Measurements from ENCODE around the gene WDR76. TPM values are rescaled to one million over a fixed set of nuclear protein-coding genes. Genes with fewer than 3 reads are reported as not detected.
"Not testable (repeated sequence)": the region's sequence is repeated elsewhere in the genome, so short reads cannot be mapped to it uniquely, and the experiment has no call there.

The WDR76 gene
- total RNA-seq, 1 donor from 2014 or later, result 4.5 TPM

DNA sequence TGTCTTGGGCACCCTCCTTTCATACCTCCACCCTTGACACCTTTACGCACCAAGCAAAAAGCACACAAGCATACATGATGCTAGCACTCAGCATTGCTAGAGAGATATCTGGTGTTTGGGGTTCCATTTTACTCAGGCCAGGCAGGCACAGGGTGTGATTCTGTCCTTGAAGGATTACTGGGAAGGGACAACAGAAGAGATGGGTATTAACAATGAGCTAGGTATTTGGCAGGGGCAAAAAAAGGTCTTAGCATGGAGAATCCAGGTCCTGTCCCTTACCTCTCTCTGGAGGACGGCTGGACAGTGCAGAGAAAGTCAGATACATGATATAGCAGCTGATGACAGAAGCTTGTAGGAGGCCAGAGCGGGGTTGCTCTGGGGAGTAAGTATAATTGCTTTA lies 30.2 kb upstream of the WDR76 start:
- Histone ChIP-seq H3K36me3 (ENCODE audit: control insufficient read depth, insufficient read depth, low read length) (peaks cover 11% of the 10 kb centered on the region), H3K27me3 (ENCODE audit: control insufficient read depth, insufficient read depth, low read length) (no peaks in the 10 kb centered on the region), H3K4me3 (ENCODE audit: low read depth, low read length) (no peak overlapping the region)
- TF ChIP-seq, protein P1, sequence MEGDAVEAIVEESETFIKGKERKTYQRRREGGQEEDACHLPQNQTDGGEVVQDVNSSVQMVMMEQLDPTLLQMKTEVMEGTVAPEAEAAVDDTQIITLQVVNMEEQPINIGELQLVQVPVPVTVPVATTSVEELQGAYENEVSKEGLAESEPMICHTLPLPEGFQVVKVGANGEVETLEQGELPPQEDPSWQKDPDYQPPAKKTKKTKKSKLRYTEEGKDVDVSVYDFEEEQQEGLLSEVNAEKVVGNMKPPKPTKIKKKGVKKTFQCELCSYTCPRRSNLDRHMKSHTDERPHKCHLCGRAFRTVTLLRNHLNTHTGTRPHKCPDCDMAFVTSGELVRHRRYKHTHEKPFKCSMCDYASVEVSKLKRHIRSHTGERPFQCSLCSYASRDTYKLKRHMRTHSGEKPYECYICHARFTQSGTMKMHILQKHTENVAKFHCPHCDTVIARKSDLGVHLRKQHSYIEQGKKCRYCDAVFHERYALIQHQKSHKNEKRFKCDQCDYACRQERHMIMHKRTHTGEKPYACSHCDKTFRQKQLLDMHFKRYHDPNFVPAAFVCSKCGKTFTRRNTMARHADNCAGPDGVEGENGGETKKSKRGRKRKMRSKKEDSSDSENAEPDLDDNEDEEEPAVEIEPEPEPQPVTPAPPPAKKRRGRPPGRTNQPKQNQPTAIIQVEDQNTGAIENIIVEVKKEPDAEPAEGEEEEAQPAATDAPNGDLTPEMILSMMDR (IDR thresholded peaks at IDR 0.05; ENCODE audit: insufficient read depth, low read length, poor library complexity, severe bottlenecking), result no peak
- no peak for DNase-seq (ENCODE audit: low read depth)

DNA sequence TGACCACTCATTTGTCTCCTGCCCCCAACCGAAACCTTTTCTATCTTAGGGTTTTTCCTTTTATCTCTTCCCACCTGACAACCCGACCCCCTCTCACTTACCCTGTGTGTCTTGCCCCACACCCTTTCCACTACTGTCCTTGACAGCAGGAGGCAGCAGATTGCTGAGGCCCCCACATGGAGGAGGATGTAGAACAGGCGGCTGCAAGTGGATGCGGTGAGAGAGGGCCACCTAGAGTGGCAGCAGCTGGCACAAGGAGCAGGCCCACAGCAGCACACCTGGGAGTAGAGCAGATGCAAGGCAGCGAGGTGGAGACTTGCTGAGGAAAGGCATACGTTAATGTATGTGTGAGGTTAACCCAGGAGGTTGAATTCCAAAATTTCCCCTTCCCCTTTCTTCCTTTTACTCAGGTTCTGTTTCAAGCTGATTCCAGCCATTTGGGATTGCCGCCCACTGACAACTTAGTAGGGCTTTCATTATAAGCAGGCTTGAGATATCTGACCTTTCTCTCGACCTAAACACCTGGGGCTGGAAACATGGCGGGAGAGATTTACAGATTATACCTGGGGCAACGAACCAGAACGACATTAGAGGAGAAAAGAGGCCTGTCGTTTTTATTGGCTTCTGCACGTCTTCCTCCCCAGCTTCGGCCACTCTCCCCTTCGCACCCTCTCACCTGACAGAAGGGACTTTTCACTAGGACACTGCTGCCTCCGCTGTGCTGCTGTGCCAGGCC lies 27.4 kb upstream of the WDR76 start:
- DNase-seq (ENCODE audit: low read depth), result no peak
- Histone ChIP-seq H3K36me3 (ENCODE audit: control insufficient read depth, insufficient read depth, low read length) (peaks cover 11% of the 10 kb centered on the region), H3K27me3 (ENCODE audit: control insufficient read depth, insufficient read depth, low read length) (no peaks in the 10 kb centered on the region), H3K4me3 (ENCODE audit: low read depth, low read length) (no peak overlapping the region)
- TF ChIP-seq, protein P1 (IDR thresholded peaks at IDR 0.05; ENCODE audit: insufficient read depth, low read length, poor library complexity, severe bottlenecking), result no peak

DNA sequence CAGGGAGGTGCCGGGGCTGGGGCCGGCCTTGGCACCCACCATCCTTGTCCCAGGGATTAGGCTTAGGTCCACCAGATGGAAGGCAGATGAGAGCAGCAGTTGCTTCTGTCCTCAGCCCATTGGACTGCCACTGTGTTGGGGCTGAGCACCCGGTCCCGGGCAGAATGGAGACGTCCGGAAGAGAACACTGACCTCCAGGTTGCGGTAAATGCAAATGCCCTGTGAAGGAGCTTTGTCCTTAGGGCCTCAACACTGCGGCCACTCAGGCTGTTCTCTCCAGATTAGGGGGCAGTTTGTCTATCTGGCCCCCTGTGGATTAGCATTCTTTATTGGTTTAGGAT lies 26.9 kb upstream of the WDR76 start, which contains the start of gene SERINC4:
TSS of gene SERINC4 (minus strand) at position 276 of the 341 bp plus-strand sequence. CDS start at position 42, 234 bp downstream.
- TF ChIP-seq, protein P1 (IDR thresholded peaks at IDR 0.05; ENCODE audit: insufficient read depth, low read length, poor library complexity, severe bottlenecking), result no peak
- no peak for DNase-seq (ENCODE audit: low read depth)
- peaks cover 11% of the 10 kb centered on the region for H3K36me3 ChIP-seq (ENCODE audit: control insufficient read depth, insufficient read depth, low read length)
- H3K27me3 ChIP-seq (ENCODE audit: control insufficient read depth, insufficient read depth, low read length), result no peaks in the 10 kb centered on the region
- peak within 1 kb of the TSS; percentile 98 for H3K4me3 ChIP-seq (ENCODE audit: low read depth, low read length)

DNA sequence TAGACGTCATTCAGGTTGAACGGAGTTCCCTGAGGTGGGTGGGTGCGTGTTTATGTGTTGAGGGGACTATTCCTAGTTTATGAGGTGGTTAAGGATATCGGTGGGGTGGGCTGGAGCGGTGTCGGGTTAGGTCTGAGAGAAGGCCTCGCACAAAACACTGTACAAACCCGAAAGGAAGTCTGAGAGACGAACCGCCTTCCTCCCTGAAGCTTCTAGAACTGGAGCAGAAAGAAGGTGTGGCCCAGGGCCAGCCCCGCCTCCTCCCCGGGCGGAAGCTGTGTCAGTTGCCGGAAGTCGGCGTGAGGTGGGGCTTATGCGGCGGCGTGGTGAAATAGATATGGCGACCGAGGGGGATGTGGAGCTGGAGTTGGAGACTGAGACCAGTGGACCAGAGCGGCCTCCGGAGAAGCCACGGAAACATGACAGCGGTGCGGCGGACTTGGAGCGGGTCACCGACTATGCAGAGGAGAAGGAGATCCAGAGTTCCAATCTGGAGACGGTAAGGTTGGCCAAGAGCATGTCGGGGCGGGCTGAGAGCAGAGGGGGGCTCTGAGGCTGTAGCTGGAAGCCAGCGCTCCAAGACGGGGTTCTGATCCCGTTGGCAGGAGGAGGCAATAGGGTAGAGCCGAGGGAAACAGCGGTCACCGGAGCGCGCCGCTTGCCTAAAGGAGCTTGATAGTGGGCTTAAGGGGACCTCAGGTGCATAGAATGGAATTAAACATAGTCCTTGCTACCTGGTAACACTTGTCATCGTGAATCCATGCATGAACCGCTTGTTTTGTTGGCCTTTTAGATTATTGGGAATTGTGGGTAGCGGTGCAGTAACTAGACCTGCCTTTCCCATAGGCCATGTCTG lies 26.3 kb upstream of the WDR76 start, which contains the start of gene HYPK:
TSS of gene HYPK (plus strand) at position 314 of the 856 bp plus-strand sequence. CDS start at position 338, 24 bp downstream.
- Histone ChIP-seq H3K36me3 (ENCODE audit: control insufficient read depth, insufficient read depth, low read length) (peaks cover 5% of the 10 kb centered on the region), H3K27me3 (ENCODE audit: control insufficient read depth, insufficient read depth, low read length) (no peaks in the 10 kb centered on the region), H3K4me3 (ENCODE audit: low read depth, low read length) (peak within 1 kb of the TSS; percentile 98)
- no peak for DNase-seq (ENCODE audit: low read depth)
- TF ChIP-seq, protein P1 (IDR thresholded peaks at IDR 0.05; ENCODE audit: insufficient read depth, low read length, poor library complexity, severe bottlenecking), result no peak

DNA sequence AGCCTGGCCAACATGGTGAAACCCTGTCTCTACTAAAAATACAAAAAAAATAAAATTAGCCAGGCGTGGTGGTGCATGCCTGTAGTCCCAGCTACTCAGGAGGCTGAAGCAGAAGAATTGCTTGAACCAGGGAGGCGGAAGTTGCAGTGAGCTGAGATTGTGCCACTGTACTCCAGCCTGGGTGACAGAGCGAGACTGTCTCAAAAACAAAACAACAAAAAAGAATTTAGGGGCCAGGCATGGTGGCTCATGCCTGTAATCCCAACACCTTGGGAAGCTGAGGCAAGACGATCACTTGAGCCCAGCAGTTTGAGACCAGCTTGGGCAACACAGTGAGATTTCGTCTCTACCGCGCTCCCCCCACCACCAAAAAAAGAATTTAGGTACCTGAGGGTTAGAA lies 24.1 kb upstream of the WDR76 start:
- H3K36me3 ChIP-seq (ENCODE audit: control insufficient read depth, insufficient read depth, low read length); H3K27me3 ChIP-seq (ENCODE audit: control insufficient read depth, insufficient read depth, low read length); DNase-seq (ENCODE audit: low read depth); H3K4me3 ChIP-seq (ENCODE audit: low read depth, low read length): not testable (repeated sequence)

DNA sequence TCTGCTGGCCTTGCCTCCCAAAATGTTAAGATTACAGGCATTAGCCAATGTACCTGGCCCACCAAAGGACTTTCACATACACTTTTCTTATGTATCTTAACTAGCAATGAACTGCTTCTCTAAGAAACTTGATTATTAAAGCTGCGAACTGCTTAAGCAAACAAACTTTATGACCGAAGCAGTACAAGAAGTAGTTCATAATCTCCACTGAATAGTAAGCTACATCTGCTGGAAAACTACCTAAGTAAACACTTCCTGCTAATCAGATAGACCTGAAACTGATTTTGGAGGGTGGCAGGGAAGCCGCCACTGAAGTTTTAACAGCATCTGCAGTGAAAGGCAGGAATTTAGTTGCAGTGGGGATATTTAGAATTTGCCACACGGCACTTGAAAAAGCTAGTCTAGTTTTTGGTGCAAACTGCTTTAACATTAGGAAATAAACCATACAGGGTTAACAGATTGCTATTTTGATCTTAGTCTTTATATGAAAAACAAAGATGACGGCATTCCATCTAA lies 18.3 kb upstream of the WDR76 start:
- Histone ChIP-seq H3K4me3 (ENCODE audit: low read depth, low read length) (no peak overlapping the region), H3K27me3 (ENCODE audit: control insufficient read depth, insufficient read depth, low read length) (no peaks in the 10 kb centered on the region), H3K36me3 (ENCODE audit: control insufficient read depth, insufficient read depth, low read length) (peaks cover 1% of the 10 kb centered on the region)
- TF ChIP-seq, protein P1 (IDR thresholded peaks at IDR 0.05; ENCODE audit: insufficient read depth, low read length, poor library complexity, severe bottlenecking), result no peak
- no peak for DNase-seq (ENCODE audit: low read depth)

Measured in kidney epithelial cell (primary cell).